NCI-H2196 treated with DMSO at 0.1 percent for 48 hours (cell line): ENCODE data around the gene KIF26B.
"Not testable (repeated sequence)": the region's sequence is repeated elsewhere in the genome, so short reads cannot be mapped to it uniquely, and the experiment has no call there.

ENCODE experiments used
- DNase-seq: peaks from one replicate; lab custom pipeline; 2025; ENCODE audit not compliant: unreplicated experiment; lab: John Stamatoyannopoulos, UW

The KIF26B gene

DNA sequence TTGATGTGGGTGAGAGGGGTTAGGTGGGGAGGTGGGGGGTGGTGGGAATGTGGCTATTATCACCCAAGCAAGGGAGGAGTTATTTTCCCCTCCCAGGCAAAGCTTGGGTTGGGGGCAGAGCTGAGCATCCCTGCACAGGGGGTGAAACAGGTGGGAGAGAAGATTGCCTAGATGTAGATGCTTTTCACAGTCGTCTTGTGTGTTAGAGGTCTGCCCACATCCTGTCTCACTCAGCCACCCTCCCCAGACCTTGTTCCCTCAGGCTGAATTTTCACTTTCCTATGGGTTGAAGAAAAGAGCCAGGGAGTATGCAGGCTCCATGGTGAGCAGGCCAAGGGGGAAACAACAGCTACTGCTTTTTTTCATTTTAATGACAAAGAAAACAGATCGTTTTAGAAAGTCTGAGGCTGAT, 223.5 kb downstream of the KIF26B start:
- DNase-seq, result no peak

- DNase-seq, result no peak
Measured at GRCh38 chr1:245378745-245379144, 224.0 kb downstream of the KIF26B start.

DNA sequence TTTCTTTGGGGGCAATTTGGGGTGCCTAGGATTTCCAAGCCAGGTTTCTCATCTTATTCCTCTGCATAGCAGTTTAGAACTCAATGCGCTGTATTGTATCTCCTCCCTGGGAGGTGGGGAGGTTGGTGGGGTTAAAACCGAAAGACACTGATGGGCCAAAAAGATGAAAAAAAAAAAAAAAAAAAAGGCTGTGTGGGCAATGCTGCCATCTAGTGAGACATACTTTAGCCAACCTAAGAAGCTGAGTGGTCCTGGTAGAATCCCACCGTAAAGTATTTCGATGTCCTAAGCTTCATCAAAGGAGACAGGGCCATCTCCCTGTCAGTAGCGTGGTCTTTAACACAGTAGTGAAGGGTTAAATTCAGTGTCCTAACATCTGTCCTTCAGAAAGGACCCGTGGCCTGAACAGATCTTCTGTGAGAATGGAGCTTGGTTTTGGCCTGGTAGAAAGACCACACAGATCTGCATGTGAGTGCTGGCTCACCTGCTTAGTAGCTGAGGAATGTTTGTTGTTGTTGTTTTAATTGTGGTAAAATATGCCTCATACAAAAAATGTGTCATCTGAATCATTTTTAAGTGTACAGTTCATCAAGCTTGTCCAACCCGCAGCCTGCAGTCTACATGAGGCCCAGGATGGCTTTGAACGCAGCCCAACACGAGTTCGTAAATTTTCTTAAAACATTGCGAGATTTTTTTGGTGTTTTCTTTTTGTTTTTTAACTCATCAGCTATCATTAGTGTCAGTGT, 226.2 kb downstream of the KIF26B start:
- no peak for DNase-seq

DNA sequence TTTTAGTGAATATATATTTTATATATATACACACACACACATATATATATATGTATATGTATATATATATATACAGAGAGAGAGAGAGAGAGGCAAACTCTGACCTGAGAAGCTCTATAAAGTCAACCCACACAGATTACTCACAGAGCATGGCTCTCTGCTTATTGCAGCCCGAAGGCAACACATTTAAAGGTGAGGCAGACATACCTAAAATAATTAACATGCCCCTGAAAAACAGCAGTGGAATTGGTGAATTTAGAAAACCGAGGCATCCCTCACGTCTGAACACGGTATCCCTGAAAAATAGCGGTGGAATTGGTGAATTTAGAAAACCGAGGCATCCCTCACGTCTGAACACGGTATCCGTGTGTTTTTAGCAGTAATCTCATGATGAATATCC, 228.2 kb downstream of the KIF26B start:
- DNase-seq, result no peak

GRCh38 chr1:245383396-245384330, 228.9 kb downstream of the KIF26B start:
- no peak for DNase-seq

GRCh38 chr1:245386297-245386971, 231.6 kb downstream of the KIF26B start:
- no peak for DNase-seq

- no peak for DNase-seq
Measured at GRCh38 chr1:245388687-245389086, 233.9 kb downstream of the KIF26B start.

DNA sequence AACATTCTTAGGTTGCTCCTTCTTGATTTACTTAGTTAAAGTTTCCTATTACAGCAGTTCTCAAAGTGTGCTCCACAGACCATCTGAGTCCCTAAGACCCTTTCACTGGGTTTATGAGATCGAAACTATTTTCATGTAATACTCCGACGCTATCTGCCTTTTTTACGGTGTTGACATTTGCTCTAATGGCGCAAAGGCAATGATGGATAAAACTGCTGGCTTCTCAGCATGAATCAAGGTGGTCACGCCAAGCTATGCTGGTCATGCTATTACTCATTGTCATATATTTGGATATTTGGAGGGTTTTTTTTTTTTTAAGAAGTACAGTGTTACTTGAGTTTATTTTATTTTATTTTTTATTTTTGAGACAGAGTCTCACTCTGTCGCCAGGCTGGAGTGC, 235.1 kb downstream of the KIF26B start:
- no peak for DNase-seq

- DNase-seq, result no peak
Measured at GRCh38 chr1:245390975-245391374, 236.2 kb downstream of the KIF26B start.

- no peak for DNase-seq
Measured at GRCh38 chr1:245393694-245394093, 238.9 kb downstream of the KIF26B start.

DNA sequence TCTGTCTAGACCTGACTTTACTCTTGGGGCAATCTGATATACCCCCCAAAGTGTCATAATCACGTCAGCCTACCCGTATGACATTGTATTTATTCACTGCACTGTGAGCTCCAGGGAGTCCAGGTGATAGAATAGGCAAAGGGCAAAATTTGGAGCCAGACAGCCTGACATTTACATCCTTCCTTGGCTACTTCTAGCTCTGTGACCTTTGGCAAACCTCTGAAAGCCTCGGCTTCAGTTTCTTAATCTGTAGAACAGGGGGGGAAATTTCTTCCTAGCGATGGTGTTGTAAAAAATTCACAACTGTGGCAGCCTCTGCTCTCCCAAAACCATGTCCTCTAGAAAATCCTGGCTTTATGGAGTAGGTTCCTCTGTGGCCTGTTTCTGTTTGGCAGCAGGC, 240.9 kb downstream of the KIF26B start:
- DNase-seq, result no peak

GRCh38 chr1:245396615-245397014, 241.8 kb downstream of the KIF26B start:
- no peak for DNase-seq

- DNase-seq, result no peak
Measured at GRCh38 chr1:245397771-245398170, 243.0 kb downstream of the KIF26B start.

DNA sequence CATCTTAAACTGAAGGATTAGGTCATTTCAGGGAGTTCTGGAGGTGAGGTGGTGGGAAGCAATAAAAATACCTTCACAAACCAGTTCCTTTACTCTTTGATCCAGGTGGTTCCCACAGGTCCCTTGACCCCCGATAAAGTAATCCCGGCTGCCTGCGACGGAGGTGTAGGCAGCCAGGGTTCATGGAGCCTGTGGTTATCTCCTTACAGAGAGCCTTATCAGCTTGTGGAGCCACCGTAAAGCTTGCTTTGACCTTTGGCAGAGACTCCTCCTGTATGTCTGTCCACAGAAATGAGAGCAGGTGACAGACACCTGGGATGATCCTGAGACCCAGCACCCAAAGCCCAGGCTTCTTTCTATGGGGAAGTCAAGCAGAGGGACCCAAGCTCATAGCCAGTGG, 243.4 kb downstream of the KIF26B start:
- DNase-seq, result no peak

GRCh38 chr1:245401881-245402587, 247.2 kb downstream of the KIF26B start:
- DNase-seq, result no peak

DNA sequence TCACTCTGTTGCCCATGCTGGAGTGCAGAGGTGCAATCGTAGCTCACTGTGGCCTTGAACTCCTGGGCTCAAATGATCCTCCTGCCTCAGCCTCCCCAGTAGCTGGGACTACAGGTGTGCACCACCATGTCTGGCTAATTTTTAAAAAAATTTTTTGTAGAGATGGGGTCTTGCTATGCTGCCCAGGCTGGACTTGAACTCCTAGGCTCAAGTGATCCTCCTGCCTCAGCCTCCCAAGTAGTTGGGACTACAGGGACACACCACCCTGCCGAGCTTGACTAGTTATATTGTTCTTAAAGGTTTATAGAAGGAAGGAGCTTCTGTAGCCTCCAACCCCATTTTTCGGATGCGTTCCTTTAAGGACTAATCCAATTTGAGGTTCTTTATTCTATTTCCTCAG, 248.2 kb downstream of the KIF26B start:
- DNase-seq, result not testable (repeated sequence)

GRCh38 chr1:245404527-245404926, 249.7 kb downstream of the KIF26B start:
- DNase-seq, result no peak

- DNase-seq, result no peak
Measured at GRCh38 chr1:245404952-245405351, 250.2 kb downstream of the KIF26B start.

- no peak for DNase-seq
Measured at GRCh38 chr1:245406426-245406825, 251.6 kb downstream of the KIF26B start.

DNA sequence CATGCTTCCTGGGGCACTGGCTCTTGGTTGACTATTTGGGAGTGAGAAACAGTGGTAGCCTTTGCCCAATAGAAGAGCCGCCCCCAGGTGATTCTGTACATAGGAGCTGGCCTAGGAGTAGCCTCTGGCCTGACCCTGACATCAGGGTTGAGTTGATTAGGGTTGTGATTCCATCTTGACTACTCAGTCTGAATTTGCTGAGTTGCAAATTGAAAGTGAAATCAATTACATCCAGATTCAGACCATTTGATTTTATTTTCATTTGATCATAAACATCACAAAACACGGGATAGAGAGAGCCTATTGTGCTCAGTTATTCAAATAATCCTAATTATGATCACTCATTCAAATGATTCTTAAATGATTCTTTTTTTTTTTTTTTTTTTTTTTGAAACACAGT, 253.2 kb downstream of the KIF26B start:
- no peak for DNase-seq
